ENCODE measurements around the gene CEPT1. TPM values are rescaled to one million over a fixed set of nuclear protein-coding genes. Genes with fewer than 3 reads are reported as not detected.
A peak's percentile ranks its signal among the peaks of the same experiment; 100 is the strongest.

The CEPT1 gene
- total RNA-seq, 4 donors from 2014 or later, result 32.2 to 53.8 (median 51.7) TPM

- no peak for DNase-seq
- Histone ChIP-seq H3K27me3 (no peaks in the 10 kb centered on the region), H3K4me3 (replicated peaks in 1 of 3) (no peak overlapping the region), H3K36me3 (no peaks in the 10 kb centered on the region), H3K9me3 (no peaks in the 10 kb centered on the region), H3K27ac (no peak overlapping the region), H3K4me1 (peaks cover 23 to 47% of the 10 kb centered on the region in 2 donors)
- TF ChIP-seq CTCF (IDR thresholded peaks at IDR 0.05), result no peak
- TF ChIP-seq POLR2A (IDR thresholded peaks at IDR 0.05), result no peak
- intact Hi-C loops (cut with DNase I), result no loop called here
- WGBS, 2 donors, result 93 to 95% methylated on average over 3 of the region's 3 CpGs
Observed at GRCh38 chr1:111232134-111232533, 92.1 kb downstream of the CEPT1 start.

DNA sequence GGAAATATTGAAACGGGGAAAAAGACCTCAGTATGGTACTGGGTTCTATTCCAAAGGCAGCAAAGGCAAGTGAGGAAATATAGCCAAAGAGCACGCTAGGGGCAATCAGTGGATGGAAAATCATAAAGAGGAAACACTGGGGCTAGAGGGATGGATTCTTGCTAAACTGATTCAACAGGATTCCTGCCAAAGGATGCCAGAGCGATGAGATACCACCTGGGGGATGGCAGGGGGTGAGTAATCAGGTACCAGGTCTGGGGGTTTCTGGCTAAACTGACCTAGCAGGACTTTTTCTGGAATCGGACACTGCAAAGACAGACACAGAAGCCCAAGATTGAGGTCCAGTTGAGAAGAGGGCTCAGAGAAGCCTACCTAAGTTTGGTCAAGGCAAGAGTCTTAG lies 94.2 kb downstream of the CEPT1 start:
- Histone ChIP-seq H3K27me3 (no peaks in the 10 kb centered on the region), H3K27ac (peak overlapping the region in 1 of 3 donors; percentile 62), H3K36me3 (no peaks in the 10 kb centered on the region), H3K4me1 (peaks cover 7 to 35% of the 10 kb centered on the region in 2 donors), H3K9me3 (no peaks in the 10 kb centered on the region), H3K4me3 (replicated peaks in 1 of 3) (no peak overlapping the region)
- no peak for TF ChIP-seq POLR2A (IDR thresholded peaks at IDR 0.05)
- DNase-seq, result no peak
- WGBS, 2 donors, result 84 to 85% methylated on average over 4 of the region's 4 CpGs
- intact Hi-C loops (cut with DNase I), result no loop called here

Small RNA genes within 50 kb of the gene (small RNA-seq; reads per million reads assigned to genes)
- not detected for gene AL355816.1

Other genes with a start within 250 kb of the CEPT1 start
- gene LRIF1, start 176.3 kb upstream of the CEPT1 start, total RNA-seq, result 10 to 100 TPM in 2 of 4 donors, 1 to 10 TPM in 2; 8.7 to 16.5 (median 9.6) TPM
- gene DRAM2, start 130 bp upstream of the CEPT1 start, total RNA-seq, result 100 to 1,000 TPM in 1 of 4 donors, 10 to 100 TPM in 3; 26.5 to 105 (median 51.7) TPM
- gene DENND2D, start 60.4 kb downstream of the CEPT1 start, total RNA-seq, result 10 to 100 TPM; 45.1 to 53.3 (median 49.4) TPM
- gene CHI3L2, start 87.5 kb downstream of the CEPT1 start, total RNA-seq, result 10 to 100 TPM in 2 of 4 donors, 1 to 10 TPM in 2; 4.2 to 25.7 (median 11.8) TPM
- not detected for gene CHIA, start 150.6 kb downstream of the CEPT1 start, total RNA-seq

Data from thyroid gland (tissue), 4 donors.